ENCODE measurements around the gene ARV1. TPM values are rescaled to one million over a fixed set of nuclear protein-coding genes. Genes with fewer than 3 reads are reported as not detected.
"Not testable (repeated sequence)": the region's sequence is repeated elsewhere in the genome, so short reads cannot be mapped to it uniquely, and the experiment has no call there.

ARV1 gene
- polyA plus RNA-seq, 4 donors: 22.9 to 34.7 (median 26.5) TPM

DNA sequence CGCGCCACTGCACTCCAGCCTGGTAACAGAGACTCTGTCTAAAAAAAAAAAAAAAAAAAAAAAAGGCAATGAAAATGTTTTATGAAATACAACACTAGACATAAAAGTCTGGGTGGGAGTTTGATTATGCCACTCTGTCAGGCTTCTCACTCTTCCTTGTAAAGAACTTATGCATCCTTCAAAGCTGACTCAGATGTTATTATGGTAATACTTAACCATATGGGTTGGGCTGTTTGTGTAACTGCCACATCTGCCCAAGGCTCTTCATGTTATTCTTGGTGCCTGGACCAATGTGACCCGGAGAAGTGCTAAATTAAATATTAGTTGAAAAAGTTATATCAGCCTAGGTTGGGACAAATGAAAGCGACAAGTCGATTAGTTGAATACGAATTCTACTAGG is 37.3 kb downstream of the ARV1 start:
- DNase-seq (ENCODE audit: low read depth in 4 of 4, low spot score in 3 of 4): no peak

DNA sequence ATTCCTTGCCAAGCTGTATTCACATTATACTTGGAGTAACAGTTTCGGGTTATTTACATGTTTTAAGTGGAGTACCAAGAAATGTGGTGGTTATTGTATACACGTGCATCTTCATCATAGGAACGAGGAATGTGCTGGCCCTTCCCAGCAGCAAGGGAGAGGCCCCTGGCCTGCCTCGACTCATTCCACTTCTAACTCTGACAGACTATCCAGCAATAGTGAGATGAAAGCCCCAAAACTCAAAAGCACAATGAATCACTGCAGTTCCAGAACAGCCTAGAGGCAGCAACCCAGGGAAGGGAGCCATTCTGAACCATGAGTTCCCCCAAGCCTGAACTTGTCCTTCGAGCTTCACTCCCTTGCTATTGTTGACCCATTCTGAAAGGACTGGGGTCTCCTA is 38.1 kb downstream of the ARV1 start:
- DNase-seq (ENCODE audit: low read depth in 4 of 4, low spot score in 3 of 4): no peak

DNA sequence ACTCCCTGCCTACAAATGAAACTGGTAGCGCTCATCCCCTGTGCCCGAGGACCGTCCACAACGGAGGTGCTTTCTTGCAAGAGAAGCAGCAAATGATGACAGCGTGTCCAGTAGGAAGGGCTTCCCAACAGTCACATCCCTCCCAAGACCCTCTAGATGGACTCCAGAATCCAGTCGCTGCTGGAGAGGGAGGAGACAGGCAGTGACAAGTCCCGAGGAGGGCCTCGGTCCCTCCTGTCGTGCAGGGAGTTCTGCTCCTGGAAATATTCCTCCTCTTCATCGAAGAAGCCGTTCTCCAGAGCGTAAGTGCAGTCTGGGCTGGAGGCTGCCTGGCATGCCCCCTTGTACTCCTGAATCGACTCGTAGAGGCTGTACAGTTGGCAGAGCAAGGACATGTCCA is 40.8 kb downstream of the ARV1 start:
- no peak for DNase-seq (ENCODE audit: low read depth in 4 of 4, low spot score in 3 of 4)

- no peak for DNase-seq (ENCODE audit: low read depth in 4 of 4, low spot score in 3 of 4)
Observed at GRCh38 chr1:231020139-231020601, 41.3 kb downstream of the ARV1 start.

GRCh38 chr1:231020816-231021215 is 41.9 kb downstream of the ARV1 start:
- no peak for DNase-seq (ENCODE audit: low read depth in 4 of 4, low spot score in 3 of 4)

DNA sequence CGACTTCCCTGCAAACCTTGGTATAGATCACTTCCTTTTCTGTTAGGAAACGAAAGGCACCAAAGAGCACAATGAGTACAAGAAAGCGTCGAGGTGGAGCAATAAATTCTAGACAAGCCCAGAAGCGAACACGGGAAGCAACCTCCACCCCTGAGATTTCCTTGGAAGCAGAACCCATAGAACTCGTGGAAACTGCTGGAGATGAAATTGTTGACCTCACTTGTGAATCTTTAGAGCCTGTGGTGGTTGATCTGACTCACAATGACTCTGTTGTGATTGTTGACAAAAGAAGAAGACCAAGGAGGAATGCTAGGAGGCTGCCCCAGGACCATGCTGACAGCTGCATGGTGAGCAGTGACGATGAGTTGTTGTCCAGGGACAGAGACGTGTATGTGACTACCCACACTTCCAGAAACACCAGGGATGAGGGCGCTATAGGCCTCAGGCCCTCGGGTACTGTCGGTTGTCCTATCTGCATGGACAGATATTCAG is 42.7 kb downstream of the ARV1 start:
- no peak for DNase-seq (ENCODE audit: low read depth in 4 of 4, low spot score in 3 of 4)

- DNase-seq (ENCODE audit: low read depth in 4 of 4, low spot score in 3 of 4): not testable (repeated sequence)
Observed at GRCh38 chr1:231022543-231022942, 43.6 kb downstream of the ARV1 start.

DNA sequence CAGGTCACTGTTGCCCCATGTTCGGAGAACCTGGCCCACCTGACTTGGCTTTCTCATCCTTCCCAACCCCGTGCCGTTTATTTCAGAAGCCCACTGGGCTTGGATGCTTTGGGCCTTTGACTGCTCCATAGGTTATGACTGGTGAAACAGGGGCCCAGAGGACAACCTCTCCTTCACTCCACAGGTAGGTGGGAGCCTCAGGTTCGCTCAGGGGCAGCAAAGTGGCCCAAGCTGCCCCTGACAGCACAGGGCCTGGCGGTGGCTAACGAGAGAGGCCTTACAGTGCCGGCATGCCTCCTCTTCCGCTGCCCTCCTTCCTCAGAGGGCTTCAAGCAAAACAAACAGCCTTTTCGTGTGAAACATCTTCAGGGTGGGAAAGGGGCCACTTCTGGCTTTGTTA is 44.3 kb downstream of the ARV1 start:
- no peak for DNase-seq (ENCODE audit: low read depth in 4 of 4, low spot score in 3 of 4)

DNA sequence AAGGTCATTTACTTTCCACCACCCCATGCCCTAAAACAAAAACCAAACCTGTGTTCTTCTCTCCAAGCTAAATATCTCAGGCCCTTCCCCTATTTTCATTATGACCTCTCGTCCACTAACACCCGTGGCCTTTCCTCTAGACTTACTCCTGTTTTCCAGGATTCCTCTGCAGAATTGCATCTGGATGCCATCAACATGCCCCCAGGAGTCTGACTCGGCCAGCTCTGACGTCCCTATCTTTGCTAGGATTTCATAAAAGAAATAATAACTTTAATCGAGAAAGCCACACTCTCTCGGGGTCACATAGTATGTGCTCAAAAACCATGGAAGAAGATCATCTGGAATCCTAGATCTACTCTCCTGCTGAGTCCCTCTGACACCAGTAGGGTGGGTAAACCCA is 47.7 kb downstream of the ARV1 start:
- no peak for DNase-seq (ENCODE audit: low read depth in 4 of 4, low spot score in 3 of 4)

GRCh38 chr1:231027136-231027925 is 48.4 kb downstream of the ARV1 start:
- no peak for DNase-seq (ENCODE audit: low read depth in 4 of 4, low spot score in 3 of 4)

DNA sequence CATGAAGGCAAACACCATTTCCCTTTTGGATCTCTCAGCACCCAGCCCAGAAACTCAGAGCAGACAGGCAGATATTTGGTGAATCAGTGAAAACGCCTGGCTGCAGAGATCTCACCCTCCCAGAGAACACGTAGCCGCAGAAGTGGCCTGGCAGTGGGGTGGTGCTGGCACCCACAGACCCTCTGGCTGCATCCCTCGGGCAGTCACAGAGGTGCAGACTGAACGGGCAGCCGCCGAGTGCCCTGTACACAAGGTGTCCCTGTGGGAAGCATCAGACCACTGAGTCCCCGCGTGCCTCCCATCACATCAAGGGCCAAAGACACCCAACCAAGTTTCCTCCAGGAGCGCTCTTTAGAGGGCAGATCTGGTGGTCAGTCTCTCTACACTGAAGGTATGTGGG is 49.1 kb downstream of the ARV1 start:
- DNase-seq (ENCODE audit: low read depth in 4 of 4, low spot score in 3 of 4): no peak

DNA sequence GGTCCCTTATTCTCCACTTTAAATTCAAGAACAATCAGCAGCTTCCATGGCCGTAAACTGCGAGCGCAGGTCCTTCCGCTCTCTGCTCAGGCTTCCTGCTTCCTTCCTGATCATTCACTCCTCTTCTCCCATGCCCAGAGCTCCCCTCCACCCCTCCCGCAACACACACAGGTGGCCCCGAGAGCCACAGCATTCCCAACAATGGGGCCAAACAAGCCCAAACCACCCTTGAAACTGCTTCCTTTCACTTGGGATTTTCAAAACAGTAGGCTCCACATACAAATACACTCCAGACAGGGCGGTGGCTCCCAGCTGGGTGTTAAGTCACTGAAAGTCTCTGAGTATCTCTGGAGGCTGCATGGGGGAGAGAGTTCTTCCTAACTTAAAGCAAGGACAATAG is 49.8 kb downstream of the ARV1 start:
- DNase-seq (ENCODE audit: low read depth in 4 of 4, low spot score in 3 of 4): no peak

DNA sequence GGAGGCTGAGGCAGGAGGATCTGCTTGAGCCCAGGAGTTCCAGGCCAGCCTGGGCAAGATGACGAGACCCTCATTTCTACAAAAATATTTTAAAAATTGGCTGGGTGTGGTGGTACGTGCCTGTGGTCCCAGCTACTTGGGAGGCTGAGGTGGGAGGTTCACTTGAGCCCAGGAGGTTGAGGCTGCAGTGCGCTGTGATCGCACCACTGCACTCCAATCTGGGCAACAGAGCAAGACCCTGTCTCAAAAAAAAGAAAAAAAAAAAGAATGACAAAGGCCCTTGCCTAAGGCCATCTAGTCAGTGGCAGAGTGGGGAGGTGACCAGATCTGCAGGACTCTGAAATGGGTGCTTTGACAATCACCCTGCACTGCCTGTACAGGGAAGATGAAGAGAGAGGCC is 50.4 kb downstream of the ARV1 start:
- DNase-seq (ENCODE audit: low read depth in 4 of 4, low spot score in 3 of 4): not testable (repeated sequence)

DNA sequence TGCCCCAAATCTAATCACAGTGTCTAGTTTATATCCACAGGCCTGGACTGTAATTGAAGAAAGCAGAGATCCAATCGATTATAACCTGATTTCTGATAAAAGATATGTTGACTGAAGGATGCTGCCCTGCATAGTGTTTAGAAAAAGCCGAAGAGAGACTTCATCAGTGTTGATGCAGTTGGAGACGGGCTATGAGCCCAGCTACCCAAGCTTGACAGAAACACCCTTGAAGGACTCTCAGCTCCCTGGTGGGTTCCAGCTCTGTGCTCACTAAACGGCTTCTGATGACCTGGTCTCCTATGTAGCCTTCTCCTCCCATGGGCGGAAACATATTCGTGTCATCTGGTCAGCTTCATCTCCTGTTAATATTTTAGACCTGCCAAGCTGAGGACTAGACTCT is 50.9 kb downstream of the ARV1 start:
- no peak for DNase-seq (ENCODE audit: low read depth in 4 of 4, low spot score in 3 of 4)

DNA sequence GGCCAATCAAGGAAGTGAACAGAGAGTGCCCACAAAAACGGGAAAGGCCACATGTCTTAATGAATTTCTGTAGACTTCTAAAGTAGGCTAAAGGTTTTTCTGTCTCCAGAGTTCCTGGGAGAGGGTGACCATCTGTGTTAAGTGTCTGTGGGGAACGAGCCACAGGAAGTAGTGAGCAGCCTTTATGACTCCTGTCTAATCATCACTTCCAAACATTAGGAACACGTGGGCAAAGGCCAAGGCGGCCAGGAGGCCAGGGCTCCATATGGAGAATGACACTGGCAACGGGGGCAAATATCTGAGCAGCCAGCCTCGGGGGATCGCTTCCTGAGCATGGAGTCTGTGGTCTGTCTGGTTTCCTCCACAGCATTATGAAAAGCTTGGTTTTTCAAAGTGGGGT is 54.1 kb downstream of the ARV1 start:
- no peak for DNase-seq (ENCODE audit: low read depth in 4 of 4, low spot score in 3 of 4)

DNA sequence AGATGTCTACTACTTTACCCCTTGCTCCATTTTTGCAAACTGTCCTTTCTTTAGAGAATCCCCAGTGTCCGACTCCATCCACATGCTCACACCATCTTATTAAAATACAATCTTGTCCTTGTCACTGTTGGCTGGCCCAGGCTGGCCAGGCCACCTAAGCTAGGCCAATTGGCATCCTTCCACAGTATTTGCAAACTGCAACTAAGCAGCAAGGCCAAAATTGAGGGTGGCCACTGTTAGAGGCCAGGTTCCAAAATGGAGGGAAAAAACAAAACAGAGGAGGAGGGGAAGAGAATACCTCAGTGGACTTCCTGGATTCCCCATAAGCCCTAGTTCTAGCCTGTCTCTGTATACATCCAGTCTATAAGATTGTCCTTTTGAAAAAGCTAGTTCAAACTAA is 56.9 kb downstream of the ARV1 start:
- DNase-seq (ENCODE audit: low read depth in 4 of 4, low spot score in 3 of 4): no peak

- DNase-seq (ENCODE audit: low read depth in 4 of 4, low spot score in 3 of 4): no peak
Observed at GRCh38 chr1:231036416-231036815, 57.5 kb downstream of the ARV1 start.

DNA sequence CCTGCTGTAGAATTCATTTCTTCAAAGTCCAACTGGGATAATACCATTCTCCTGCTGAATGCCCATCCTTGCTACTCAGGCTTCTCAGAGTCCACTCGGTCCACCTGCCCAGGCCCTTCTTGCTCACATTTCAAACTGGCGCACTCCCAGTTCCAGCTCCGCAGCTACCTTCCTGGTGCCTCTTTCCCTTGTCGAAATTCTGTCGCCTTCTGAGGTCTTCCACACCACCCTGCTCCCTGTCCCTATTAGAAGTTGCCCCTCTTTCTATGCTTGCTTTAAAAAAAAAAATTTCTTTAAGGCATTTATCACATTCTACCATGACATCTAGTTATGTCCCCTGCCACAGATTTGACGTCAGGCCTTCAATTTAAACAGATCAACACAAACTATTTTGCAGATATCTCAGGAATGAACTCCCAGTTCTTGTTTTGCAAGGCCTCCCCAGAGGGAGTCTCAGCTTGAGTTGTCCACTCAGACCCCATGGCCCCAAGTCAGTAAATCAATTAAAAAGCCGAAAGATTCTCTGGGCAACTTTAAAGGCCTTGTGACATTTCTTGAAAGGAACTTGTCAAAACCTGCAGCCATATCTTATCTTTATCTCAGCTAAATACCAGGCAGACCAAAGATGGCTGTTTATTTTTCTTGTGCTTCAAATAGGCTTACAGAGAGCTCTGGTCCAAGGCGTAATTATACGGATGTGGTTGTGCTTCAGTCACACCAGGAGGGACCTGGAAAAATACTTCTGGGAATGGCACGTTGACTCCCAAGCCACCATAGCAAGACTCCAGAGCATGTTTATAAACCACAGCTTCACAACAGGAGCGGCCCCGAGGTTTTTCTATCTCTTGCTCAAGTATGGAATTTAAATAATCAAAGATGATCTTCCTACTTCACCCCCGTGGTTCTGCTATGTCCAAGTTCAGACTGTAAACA is 59.0 kb downstream of the ARV1 start:
- no peak for DNase-seq (ENCODE audit: low read depth in 4 of 4, low spot score in 3 of 4)

DNA sequence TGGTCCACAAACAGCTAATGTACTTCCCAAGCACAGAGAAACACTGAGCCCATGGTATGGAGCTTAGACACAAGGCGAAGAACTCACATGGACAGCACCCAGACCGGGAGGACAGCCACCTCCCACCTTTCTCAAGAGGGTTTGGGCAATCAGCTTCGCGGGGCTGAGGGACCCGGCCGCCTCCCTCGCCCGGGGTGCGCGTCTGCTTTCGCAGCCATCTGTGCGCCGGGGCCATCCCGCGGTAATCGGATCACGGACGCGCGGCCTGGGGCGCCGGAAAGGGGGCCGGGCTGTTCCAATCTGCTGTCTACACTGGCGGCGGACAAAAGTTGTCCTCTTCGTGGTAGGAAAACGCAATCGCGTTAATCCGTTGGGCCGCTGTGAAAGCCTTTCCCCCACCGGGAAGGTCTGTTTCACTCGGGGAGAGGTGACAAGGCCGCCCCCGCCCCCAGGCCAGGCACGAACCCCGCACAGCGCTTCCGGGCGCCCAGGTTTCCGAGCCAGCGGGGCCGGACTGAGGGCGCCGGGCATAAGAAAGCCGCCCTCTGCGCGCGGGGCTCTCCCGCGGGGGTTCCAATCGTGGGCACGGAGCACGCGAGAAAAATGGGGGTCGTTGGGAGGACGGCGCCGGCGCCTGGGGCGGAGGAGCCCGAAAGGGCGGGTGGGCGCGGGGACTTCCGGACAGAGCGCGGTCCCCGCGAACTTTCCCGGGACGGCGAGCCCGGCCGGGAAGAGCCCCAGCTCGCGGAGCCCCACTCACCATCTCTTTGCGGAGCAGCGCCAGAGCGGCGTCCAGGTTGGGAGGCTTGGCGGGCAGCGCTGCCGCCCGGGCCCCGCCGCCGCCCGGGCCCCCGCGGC is 60.5 kb downstream of the ARV1 start:
- DNase-seq (ENCODE audit: low read depth in 4 of 4, low spot score in 3 of 4): no peak

GRCh38 chr1:231040019-231040799 is 61.3 kb downstream of the ARV1 start, which contains the start of gene FAM89A:
TSS of gene FAM89A (minus strand) at chr1:231040254. CDS start at chr1:231040211, 43 bp downstream.
- DNase-seq (ENCODE audit: low read depth in 4 of 4, low spot score in 3 of 4): no peak

Data from left renal pelvis (tissue), 4 donors.